ENCODE data around the gene GPNMB.

GPNMB gene

GRCh38 chr7:23247603-23248335 is 1.2 kb downstream of the GPNMB start:
- Histone ChIP-seq H3K4me1 (ENCODE audit: control insufficient read depth, insufficient read depth, low read length, unreplicated experiment) (peaks cover 9% of the 10 kb centered on the region), H3K79me2 (ENCODE audit: control insufficient read depth, insufficient read depth, low read length, unreplicated experiment) (peaks cover 22% of the 10 kb centered on the region), H3K27me3 (ENCODE audit: insufficient read depth, low read length) (no peaks in the 10 kb centered on the region), H3K27ac (ENCODE audit: low read depth, low read length) (peak overlapping the region; percentile 68), H3K36me3 (ENCODE audit: insufficient read depth, low read length) (peaks cover 35% of the 10 kb centered on the region), H3K4me3 (ENCODE audit: low read depth, low read length) (peak overlapping the region; percentile 86), H2AFZ (ENCODE audit: low read length, unreplicated experiment) (peak overlapping the region; percentile 98)

GRCh38 chr7:23249486-23249885 is 2.9 kb downstream of the GPNMB start:
- peaks cover 5% of the 10 kb centered on the region for H3K4me1 ChIP-seq (ENCODE audit: control insufficient read depth, insufficient read depth, low read length, unreplicated experiment)
- H3K27ac ChIP-seq (ENCODE audit: low read depth, low read length): no peak overlapping the region
- peaks cover 22% of the 10 kb centered on the region for H3K79me2 ChIP-seq (ENCODE audit: control insufficient read depth, insufficient read depth, low read length, unreplicated experiment)
- peaks cover 50% of the 10 kb centered on the region for H3K36me3 ChIP-seq (ENCODE audit: insufficient read depth, low read length)
- H3K4me3 ChIP-seq (ENCODE audit: low read depth, low read length): no peak overlapping the region
- H2AFZ ChIP-seq (ENCODE audit: low read length, unreplicated experiment): no peak overlapping the region
- H3K27me3 ChIP-seq (ENCODE audit: insufficient read depth, low read length): no peaks in the 10 kb centered on the region

GRCh38 chr7:23254051-23254681 is 7.6 kb downstream of the GPNMB start:
- Histone ChIP-seq H2AFZ (ENCODE audit: low read length, unreplicated experiment) (no peak overlapping the region), H3K4me1 (ENCODE audit: control insufficient read depth, insufficient read depth, low read length, unreplicated experiment) (no peaks in the 10 kb centered on the region), H3K4me3 (ENCODE audit: low read depth, low read length) (no peak overlapping the region), H3K36me3 (ENCODE audit: insufficient read depth, low read length) (peaks cover 65% of the 10 kb centered on the region), H3K27ac (ENCODE audit: low read depth, low read length) (no peak overlapping the region), H3K79me2 (ENCODE audit: control insufficient read depth, insufficient read depth, low read length, unreplicated experiment) (peaks cover 5% of the 10 kb centered on the region), H3K27me3 (ENCODE audit: insufficient read depth, low read length) (no peaks in the 10 kb centered on the region)

- Histone ChIP-seq H3K4me3 (ENCODE audit: low read depth, low read length) (no peak overlapping the region), H3K36me3 (ENCODE audit: insufficient read depth, low read length) (peaks cover 52% of the 10 kb centered on the region), H2AFZ (ENCODE audit: low read length, unreplicated experiment) (no peak overlapping the region), H3K27me3 (ENCODE audit: insufficient read depth, low read length) (no peaks in the 10 kb centered on the region), H3K79me2 (ENCODE audit: control insufficient read depth, insufficient read depth, low read length, unreplicated experiment) (no peaks in the 10 kb centered on the region), H3K4me1 (ENCODE audit: control insufficient read depth, insufficient read depth, low read length, unreplicated experiment) (no peaks in the 10 kb centered on the region), H3K27ac (ENCODE audit: low read depth, low read length) (no peak overlapping the region)
Observed at GRCh38 chr7:23256731-23257130, 10.2 kb downstream of the GPNMB start.

- H2AFZ ChIP-seq (ENCODE audit: low read length, unreplicated experiment): no peak overlapping the region
- no peaks in the 10 kb centered on the region for H3K27me3 ChIP-seq (ENCODE audit: insufficient read depth, low read length)
- H3K79me2 ChIP-seq (ENCODE audit: control insufficient read depth, insufficient read depth, low read length, unreplicated experiment): no peaks in the 10 kb centered on the region
- H3K4me1 ChIP-seq (ENCODE audit: control insufficient read depth, insufficient read depth, low read length, unreplicated experiment): no peaks in the 10 kb centered on the region
- no peak overlapping the region for H3K4me3 ChIP-seq (ENCODE audit: low read depth, low read length)
- no peak overlapping the region for H3K27ac ChIP-seq (ENCODE audit: low read depth, low read length)
- peaks cover 22% of the 10 kb centered on the region for H3K36me3 ChIP-seq (ENCODE audit: insufficient read depth, low read length)
Observed at GRCh38 chr7:23260371-23260770, 13.8 kb downstream of the GPNMB start.

- H3K36me3 ChIP-seq (ENCODE audit: insufficient read depth, low read length): peaks cover 27% of the 10 kb centered on the region
- no peaks in the 10 kb centered on the region for H3K27me3 ChIP-seq (ENCODE audit: insufficient read depth, low read length)
- H3K4me1 ChIP-seq (ENCODE audit: control insufficient read depth, insufficient read depth, low read length, unreplicated experiment): no peaks in the 10 kb centered on the region
- H3K79me2 ChIP-seq (ENCODE audit: control insufficient read depth, insufficient read depth, low read length, unreplicated experiment): no peaks in the 10 kb centered on the region
- H3K27ac ChIP-seq (ENCODE audit: low read depth, low read length): no peak overlapping the region
- no peak overlapping the region for H2AFZ ChIP-seq (ENCODE audit: low read length, unreplicated experiment)
- no peak overlapping the region for H3K4me3 ChIP-seq (ENCODE audit: low read depth, low read length)
Observed at GRCh38 chr7:23261843-23262452, 15.4 kb downstream of the GPNMB start.

GRCh38 chr7:23264916-23265458 is 18.4 kb downstream of the GPNMB start:
- H3K4me1 ChIP-seq (ENCODE audit: control insufficient read depth, insufficient read depth, low read length, unreplicated experiment): no peaks in the 10 kb centered on the region
- no peak overlapping the region for H3K4me3 ChIP-seq (ENCODE audit: low read depth, low read length)
- no peaks in the 10 kb centered on the region for H3K27me3 ChIP-seq (ENCODE audit: insufficient read depth, low read length)
- no peaks in the 10 kb centered on the region for H3K79me2 ChIP-seq (ENCODE audit: control insufficient read depth, insufficient read depth, low read length, unreplicated experiment)
- peaks cover 24% of the 10 kb centered on the region; the same call in 1 of the 2 replicates for H3K36me3 ChIP-seq (ENCODE audit: insufficient read depth, low read length)
- no peak overlapping the region for H3K27ac ChIP-seq (ENCODE audit: low read depth, low read length)
- no peak overlapping the region for H2AFZ ChIP-seq (ENCODE audit: low read length, unreplicated experiment)

- Histone ChIP-seq H3K27me3 (ENCODE audit: insufficient read depth, low read length) (no peaks in the 10 kb centered on the region), H3K36me3 (ENCODE audit: insufficient read depth, low read length) (peaks cover 18% of the 10 kb centered on the region; the same call in 1 of the 2 replicates), H2AFZ (ENCODE audit: low read length, unreplicated experiment) (no peak overlapping the region), H3K4me1 (ENCODE audit: control insufficient read depth, insufficient read depth, low read length, unreplicated experiment) (no peaks in the 10 kb centered on the region), H3K79me2 (ENCODE audit: control insufficient read depth, insufficient read depth, low read length, unreplicated experiment) (no peaks in the 10 kb centered on the region), H3K27ac (ENCODE audit: low read depth, low read length) (no peak overlapping the region), H3K4me3 (ENCODE audit: low read depth, low read length) (no peak overlapping the region)
Observed at GRCh38 chr7:23266918-23267317, 20.3 kb downstream of the GPNMB start.

- H3K27me3 ChIP-seq (ENCODE audit: insufficient read depth, low read length): no peaks in the 10 kb centered on the region
- H3K4me1 ChIP-seq (ENCODE audit: control insufficient read depth, insufficient read depth, low read length, unreplicated experiment): no peaks in the 10 kb centered on the region
- H3K27ac ChIP-seq (ENCODE audit: low read depth, low read length): no peak overlapping the region
- peaks cover 18% of the 10 kb centered on the region; the same call in 1 of the 2 replicates for H3K36me3 ChIP-seq (ENCODE audit: insufficient read depth, low read length)
- no peak overlapping the region for H2AFZ ChIP-seq (ENCODE audit: low read length, unreplicated experiment)
- H3K4me3 ChIP-seq (ENCODE audit: low read depth, low read length): no peak overlapping the region
- H3K79me2 ChIP-seq (ENCODE audit: control insufficient read depth, insufficient read depth, low read length, unreplicated experiment): no peaks in the 10 kb centered on the region
Observed at GRCh38 chr7:23267357-23267756, 20.8 kb downstream of the GPNMB start.

- H2AFZ ChIP-seq (ENCODE audit: low read length, unreplicated experiment): no peak overlapping the region
- no peaks in the 10 kb centered on the region for H3K27me3 ChIP-seq (ENCODE audit: insufficient read depth, low read length)
- no peaks in the 10 kb centered on the region for H3K4me1 ChIP-seq (ENCODE audit: control insufficient read depth, insufficient read depth, low read length, unreplicated experiment)
- no peak overlapping the region for H3K4me3 ChIP-seq (ENCODE audit: low read depth, low read length)
- H3K36me3 ChIP-seq (ENCODE audit: insufficient read depth, low read length): peaks cover 18% of the 10 kb centered on the region; the same call in 1 of the 2 replicates
- H3K79me2 ChIP-seq (ENCODE audit: control insufficient read depth, insufficient read depth, low read length, unreplicated experiment): no peaks in the 10 kb centered on the region
- no peak overlapping the region for H3K27ac ChIP-seq (ENCODE audit: low read depth, low read length)
Observed at GRCh38 chr7:23268167-23268566, 21.6 kb downstream of the GPNMB start.

Measured in ACC112 (cell line).